GM10266 (cell line): Measurements from ENCODE around the gene LDHD.

ENCODE experiments used
- DNase-seq: peaks from one replicate; pipeline ENCODE4 v3.0.0; 2012; ENCODE audit errors: extremely low spot score
- CTCF ChIP-seq: IDR thresholded peaks from 2 replicates; pipeline ENCODE4 v1.5.1; 2012; ENCODE audit warnings: mild to moderate bottlenecking, low read depth; ENCODE audit not compliant: control insufficient read depth, insufficient read depth; ENCODE audit errors: missing control alignments

Gene LDHD

GRCh38 chr16:75116081-75116910 is at the start of gene LDHD:
LDHD (minus strand) TSS chr16:75116780; CDS start chr16:75116720, 60 bp downstream.
- TF ChIP-seq CTCF, result no peak
- peak; percentile 31 for DNase-seq

GRCh38 chr16:75160386-75160785 is 43.8 kb upstream of the LDHD start:
- no peak for DNase-seq
- no peak for TF ChIP-seq CTCF

GRCh38 chr16:75152635-75153034 is 36.1 kb upstream of the LDHD start:
- peak; percentile 20 for DNase-seq
- no peak for TF ChIP-seq CTCF

GRCh38 chr16:75151798-75152197 is 35.2 kb upstream of the LDHD start:
- DNase-seq, result no peak
- TF ChIP-seq CTCF, result no peak

- TF ChIP-seq CTCF, result no peak
- peak; percentile 94 for DNase-seq
These were observed 32.0 kb upstream of the LDHD start, which contains the start of gene ZFP1 for GRCh38 chr16:75148311-75149195. ZFP1 (plus strand) TSS chr16:75148524; CDS start chr16:75152952, 4,428 bp downstream.

GRCh38 chr16:75147968-75148310 is 31.4 kb upstream of the LDHD start:
- TF ChIP-seq CTCF, result no peak
- DNase-seq, result no peak
